HEK293 (cell line): Measurements from ENCODE around the gene STAT3.
A peak's percentile ranks its signal among the peaks of the same experiment; 100 is the strongest.

Source experiments
- BCL11B ChIP-seq: fragments of 450-650 bp; formaldehyde crosslinking; IDR thresholded peaks from 2 replicates; pipeline ENCODE4 v1.5.1; 2016; ENCODE audit warnings: low read depth, missing biosample characterization, missing genetic modification characterization
- CTCF ChIP-seq: fragments of 450-650 bp; formaldehyde crosslinking; IDR thresholded peaks from 2 replicates; pipeline ENCODE4 v1.5.1; 2016; ENCODE audit warnings: missing biosample characterization, missing genetic modification characterization
- HIC1 ChIP-seq: fragments of 450-650 bp; formaldehyde crosslinking; IDR thresholded peaks from 2 replicates; pipeline ENCODE4 v1.5.1; 2016; ENCODE audit warnings: missing biosample characterization, missing genetic modification characterization
- KLF17 ChIP-seq: fragments of 450-650 bp; formaldehyde crosslinking; IDR thresholded peaks from 2 replicates; pipeline ENCODE4 v1.5.1; 2016; ENCODE audit warnings: missing biosample characterization, missing genetic modification characterization
- MYNN ChIP-seq: fragments of 450-650 bp; formaldehyde crosslinking; IDR thresholded peaks from 2 replicates; pipeline ENCODE4 v1.5.1; 2016; ENCODE audit warnings: missing biosample characterization, missing genetic modification characterization, borderline replicate concordance
- MZF1 ChIP-seq: fragments of 450-650 bp; formaldehyde crosslinking; IDR thresholded peaks from 2 replicates; pipeline ENCODE4 v1.5.1; 2017; ENCODE audit warnings: missing biosample characterization, missing genetic modification characterization, borderline replicate concordance
- PRDM6 ChIP-seq: fragments of 450-650 bp; formaldehyde crosslinking; IDR thresholded peaks from 2 replicates; pipeline ENCODE4 v1.5.1; 2017; ENCODE audit warnings: missing biosample characterization, missing genetic modification characterization
- SCRT2 ChIP-seq: fragments of 450-650 bp; formaldehyde crosslinking; IDR thresholded peaks from 2 replicates; pipeline ENCODE4 v1.5.1; 2016; ENCODE audit warnings: missing biosample characterization, missing genetic modification characterization
- SP3 ChIP-seq: fragments of 450-650 bp; formaldehyde crosslinking; IDR thresholded peaks from 2 replicates; pipeline ENCODE4 v1.5.1; 2016; ENCODE audit warnings: missing biosample characterization, missing genetic modification characterization
- ZBTB21 ChIP-seq: fragments of 450-650 bp; formaldehyde crosslinking; IDR thresholded peaks from 2 replicates; pipeline ENCODE4 v1.5.1; 2017; ENCODE audit warnings: missing biosample characterization, missing genetic modification characterization
- ZNF2 ChIP-seq: fragments of 450-650 bp; formaldehyde crosslinking; IDR thresholded peaks from 2 replicates; pipeline ENCODE4 v1.5.1; 2016; ENCODE audit warnings: missing biosample characterization, missing genetic modification characterization
- ZNF221 ChIP-seq: fragments of 450-650 bp; formaldehyde crosslinking; IDR thresholded peaks from 2 replicates; pipeline ENCODE4 v1.5.1; 2017; ENCODE audit warnings: missing biosample characterization, missing genetic modification characterization, borderline replicate concordance
- ZNF239 ChIP-seq: fragments of 450-650 bp; formaldehyde crosslinking; IDR thresholded peaks from 2 replicates; pipeline ENCODE4 v1.5.1; 2016; ENCODE audit warnings: missing biosample characterization, missing genetic modification characterization
- ZNF24 ChIP-seq: fragments of 450-650 bp; formaldehyde crosslinking; IDR thresholded peaks from 2 replicates; pipeline ENCODE4 v1.5.1; 2016; ENCODE audit warnings: missing biosample characterization, missing genetic modification characterization
- ZNF248 ChIP-seq: fragments of 450-650 bp; formaldehyde crosslinking; IDR thresholded peaks from 2 replicates; pipeline ENCODE4 v1.5.1; 2017; ENCODE audit warnings: missing biosample characterization, missing genetic modification characterization
- ZNF335 ChIP-seq: fragments of 450-650 bp; formaldehyde crosslinking; conservative IDR thresholded peaks from 2 replicates; pipeline ENCODE4 v1.5.1; 2016; ENCODE audit warnings: missing biosample characterization, missing genetic modification characterization
- ZNF362 ChIP-seq: fragments of 450-650 bp; formaldehyde crosslinking; IDR thresholded peaks from 2 replicates; pipeline ENCODE4 v1.5.1; 2016; ENCODE audit warnings: missing biosample characterization, missing genetic modification characterization
- ZNF404 ChIP-seq: fragments of 450-650 bp; formaldehyde crosslinking; IDR thresholded peaks from 2 replicates; pipeline ENCODE4 v1.5.1; 2017; ENCODE audit warnings: missing biosample characterization, missing genetic modification characterization
- ZNF639 ChIP-seq: fragments of 450-650 bp; formaldehyde crosslinking; IDR thresholded peaks from 2 replicates; pipeline ENCODE4 v1.5.1; 2016; ENCODE audit warnings: missing biosample characterization, missing genetic modification characterization
- ZNF692 ChIP-seq: fragments of 450-650 bp; formaldehyde crosslinking; IDR thresholded peaks from 2 replicates; pipeline ENCODE4 v1.5.1; 2016; ENCODE audit warnings: missing biosample characterization, missing genetic modification characterization
- ZNF792 ChIP-seq: fragments of 450-650 bp; formaldehyde crosslinking; IDR thresholded peaks from 2 replicates; pipeline ENCODE4 v1.5.1; 2016; ENCODE audit warnings: missing biosample characterization, missing genetic modification characterization
- ZNF843 ChIP-seq: fragments of 450-650 bp; formaldehyde crosslinking; IDR thresholded peaks from 2 replicates; pipeline ENCODE4 v1.5.1; 2016; ENCODE audit warnings: missing biosample characterization, missing genetic modification characterization
- ZSCAN30 ChIP-seq: fragments of 450-650 bp; IDR thresholded peaks from 2 replicates; pipeline ENCODE4 v1.5.1; 2018; ENCODE audit warnings: missing biosample characterization, mild to moderate bottlenecking, missing genetic modification characterization, moderate library complexity

Gene STAT3

GRCh38 chr17:42388381-42389134 lies at the start of gene STAT3 (continued):
- TF ChIP-seq KLF17 (tag by site-specific recombination) = peak; percentile 99
- peak; percentile 62 for TF ChIP-seq PRDM6 (tag by site-specific recombination)
- 0 out of 2 replicates have a peak, but pooled peaks have one; percentile 57 for TF ChIP-seq CTCF (tag by site-specific recombination)
- no peak for TF ChIP-seq SCRT2 (tag by site-specific recombination)
- TF ChIP-seq ZNF404 (tag by site-specific recombination) = no peak
- no peak for TF ChIP-seq ZNF221
- TF ChIP-seq ZNF843 = peak; percentile 85
- TF ChIP-seq ZNF24 = peak; percentile 99
- TF ChIP-seq BCL11B (tag by site-specific recombination) = peak; percentile 83; the same call in 1 of the 2 replicates
- peak; percentile 94 for TF ChIP-seq ZSCAN30 (tag by site-specific recombination)
- peak; percentile 74 for TF ChIP-seq MZF1 (tag by site-specific recombination)
- TF ChIP-seq ZNF362 (tag by site-specific recombination) = no peak
- no peak for TF ChIP-seq ZNF792
- TF ChIP-seq ZNF639 (tag by site-specific recombination) = peak; percentile 99
- no peak; the same call in 1 of the 2 replicates for TF ChIP-seq MYNN
- TF ChIP-seq ZNF2 (tag by site-specific recombination) = peak; percentile 90
- TF ChIP-seq ZNF248 (tag by site-specific recombination) = no peak
- TF ChIP-seq ZBTB21 (tag by site-specific recombination) = peak; percentile 100
- TF ChIP-seq ZNF335 (tag by site-specific recombination) = peak; percentile 97; the same call in 1 of the 2 replicates
- TF ChIP-seq SP3 (tag by site-specific recombination) = peak; percentile 96
- peak; percentile 93 for TF ChIP-seq ZNF692 (tag by site-specific recombination)
- TF ChIP-seq HIC1 = peak; percentile 99
- no peak for TF ChIP-seq ZNF239
- TF ChIP-seq, all 188 proteins: peak for 92
